AG04449 (cell line): ENCODE results near the gene ZNF174.

Experiments used
- CTCF ChIA-PET: fragments of 350-600 bp; formaldehyde crosslinking; extraction: SDS; loops from one replicate; lab custom pipeline; 2021; ENCODE audit warnings: antibody characterized with exemption; lab: Yijun Ruan, JAX
- POLR2A ChIA-PET: fragments of 400-600, 350-600 bp; formaldehyde crosslinking; extraction: SDS; loops from one replicate; lab custom pipeline; 2020; ENCODE audit warnings: antibody characterized with exemption, inconsistent platforms; lab: Yijun Ruan, JAX
- DNase-seq: peaks from one replicate; pipeline ENCODE4 v3.0.0-alpha.2; 2010; ENCODE audit warnings: low read depth, low spot score
- H3K4me3 ChIP-seq: 2 replicates; pipeline ENCODE4 v1.5.1; 2011; ENCODE audit warnings: low read depth, mild to moderate bottlenecking, control low read depth, low read length
- CTCF ChIP-seq: IDR thresholded peaks from one replicate; pipeline ENCODE4 v1.5.1; 2011; ENCODE audit warnings: mild to moderate bottlenecking, moderate library complexity, low read length, control low read depth, inconsistent platforms; ENCODE audit not compliant: insufficient read depth; ENCODE audit errors: missing control alignments

The ZNF174 gene

GRCh38 chr16:3389663-3390338 is 11.2 kb upstream of the ZNF174 start:
- ChIA-PET POLR2A (interaction anchor here (0.6 kb wide), 1 partner anchor 67 kb away, joined by 3 read pairs; no protein-coding TSS in a partner anchor), CTCF (no interaction called here)
- TF ChIP-seq CTCF: no peak
- no peak for DNase-seq
- no peak overlapping the region for H3K4me3 ChIP-seq

GRCh38 chr16:3400446-3400778 is 603 bp upstream of the ZNF174 start:
- peak overlapping the region; percentile 92 for H3K4me3 ChIP-seq
- TF ChIP-seq CTCF: no peak
- ChIA-PET CTCF (no interaction called here), POLR2A (interaction anchor here (0.9 to 2.7 kb wide), 4 partner anchors 12 to 118 kb away, joined by 4 to 13 read pairs (median 4); partner anchors contain the start of genes NAA60 and ZNF597)
- no peak for DNase-seq

- TF ChIP-seq CTCF: no peak
- no peak for DNase-seq
- ChIA-PET POLR2A (interaction anchor here (1.2 to 2.7 kb wide), 2 partner anchors 42 to 55 kb away, joined by 4 to 13 read pairs; partner anchors contain the start of genes NAA60 and ZNF597), CTCF (interaction anchor here (1.4 kb wide), 1 partner anchor 9 kb away, joined by 3 read pairs; no protein-coding TSS in a partner anchor)
- peak overlapping the region; percentile 92 for H3K4me3 ChIP-seq
These were observed 843 bp downstream of the ZNF174 start for GRCh38 chr16:3401719-3402397.

- no peak for TF ChIP-seq CTCF
- ChIA-PET CTCF (no interaction called here), POLR2A (no interaction called here)
- no peak for DNase-seq
- H3K4me3 ChIP-seq: no peak overlapping the region
These were observed 7.7 kb downstream of the ZNF174 start for GRCh38 chr16:3408561-3409197.

GRCh38 chr16:3413730-3414379 is 12.8 kb downstream of the ZNF174 start:
- TF ChIP-seq CTCF: no peak
- H3K4me3 ChIP-seq: no peak overlapping the region
- ChIA-PET CTCF (no interaction called here), POLR2A (no interaction called here)
- no peak for DNase-seq

- no peak for DNase-seq
- H3K4me3 ChIP-seq: peak overlapping the region; percentile 35
- CTCF ChIA-PET: no interaction called here
- TF ChIP-seq CTCF: no peak
- POLR2A ChIA-PET: interaction anchor here (1.7 kb wide), 1 partner anchor 12 kb away, joined by 3 read pairs; the partner anchor contains the start of genes NAA60 and ZNF597
These were observed 30.8 kb downstream of the ZNF174 start for GRCh38 chr16:3431779-3432219.
